K562 (cell line): ENCODE measurements around the gene NUP62. TPM values are rescaled to one million over a fixed set of nuclear protein-coding genes. Genes with fewer than 3 reads are reported as not detected.

ENCODE experiments used
- ATAC-seq: fragments of 200-7000 bp; cut with Tn5 transposase; 3 replicates; pipeline ENCODE4 v1.9.1; 2020; ENCODE audit warnings: moderate library complexity
- BruUV-seq: library from RNA; stranded (reverse); fragments of 400-500 nt; replicated peaks from 2 replicates; lab custom pipeline; 2021; lab: Mats Ljungman, UMichigan
- CTCF ChIA-PET: fragments of 300-600 bp; formaldehyde crosslinking; extraction: SDS; loops from one replicate; lab custom pipeline; 2021; ENCODE audit warnings: low intra/inter-chr PET ratio; lab: Yijun Ruan, JAX
- POLR2A ChIA-PET: fragments of 300-600, 350-650 bp; sonication (Branson Sonifier 250); formaldehyde crosslinking; extraction: SDS; loops from one replicate; lab custom pipeline; 2021; ENCODE audit warnings: antibody characterized with exemption, inconsistent platforms; lab: Yijun Ruan, JAX
- DNase-seq, 4 experiments: peaks; one replicate each; pipeline versions ENCODE4 v3.0.0 to v3.0.0-alpha.2; 2011 to 2018; ENCODE audit warnings: low spot score in 3 of 4, mixed read lengths in 3 of 4; ENCODE audit errors: extremely low read depth in 1 of 4
- FAIRE-seq: peaks from 2 replicates; lab custom pipeline; 2011; peaks lifted over from hg19 to GRCh38; lab: Jason Lieb, UNC
- H2AFZ ChIP-seq: 2 replicates; pipeline ENCODE4 v1.6.0; 2011; ENCODE audit warnings: low read depth, low read length, control low read depth, inconsistent platforms
- H3K27ac ChIP-seq: fragments of 200-600 bp; 3 replicates; pipeline ENCODE4 v1.8.0; 2011; ENCODE audit warnings: low read depth, mild to moderate bottlenecking, control low read depth, inconsistent platforms, low read length, moderate library complexity, mixed read lengths; ENCODE audit errors: extremely low read depth
- H3K27me3 ChIP-seq, 2 experiments: fragments of 300-600 bp in 1 of 2; 2 replicates in 1 of 2; 3 replicates in 1 of 2; pipeline versions ENCODE4 v1.6.0 to v1.8.0; 2011; ENCODE audit warnings: inconsistent platforms in 2 of 2, low read length in 2 of 2, mild to moderate bottlenecking in 1 of 2, mixed read lengths in 1 of 2, moderate library complexity in 1 of 2; ENCODE audit not compliant: control insufficient read depth in 2 of 2, insufficient read depth in 2 of 2
- H3K36me3 ChIP-seq: fragments of 300-600 bp; 3 replicates; pipeline ENCODE4 v1.8.0; 2011; ENCODE audit warnings: mild to moderate bottlenecking, low read length, inconsistent platforms; ENCODE audit not compliant: control insufficient read depth, insufficient read depth
- H3K4me1 ChIP-seq, 2 experiments: fragments of 200-600 bp in 1 of 2; replicated peaks in 1 of 2; 2 replicates in 1 of 2; 3 replicates in 1 of 2; pipeline versions ENCODE4 v1.5.1 to v1.8.0; 2011; ENCODE audit warnings: inconsistent platforms in 2 of 2, low read length in 2 of 2, mild to moderate bottlenecking in 1 of 2, mixed read lengths in 1 of 2, moderate library complexity in 1 of 2; ENCODE audit not compliant: control insufficient read depth in 2 of 2, insufficient read depth in 2 of 2
- H3K4me2 ChIP-seq: 2 replicates; pipeline ENCODE4 v1.6.1; 2011; ENCODE audit warnings: low read length, control low read depth, inconsistent platforms, mixed read lengths; ENCODE audit not compliant: insufficient read depth
- H3K4me3 ChIP-seq: fragments of 200-600 bp; sonication (generic), shearing (Covaris generic); 2 replicates; pipeline ENCODE4 v1.5.1; 2016; ENCODE audit warnings: control low read depth, inconsistent platforms
- H3K79me2 ChIP-seq: fragments of 200-600 bp; 3 replicates; pipeline ENCODE4 v1.8.0; 2011; ENCODE audit warnings: low read length, inconsistent platforms; ENCODE audit not compliant: control insufficient read depth, insufficient read depth
- H3K9ac ChIP-seq, 2 experiments: 2 replicates each; pipeline versions ENCODE4 v1.6.0 to v1.6.1; 2011; ENCODE audit warnings: low read depth in 2 of 2, low read length in 2 of 2, control low read depth in 1 of 2, inconsistent platforms in 1 of 2, mild to moderate bottlenecking in 1 of 2, mixed read lengths in 1 of 2; ENCODE audit not compliant: insufficient read depth in 1 of 2
- H3K9me1 ChIP-seq: one replicate; pipeline ENCODE4 v1.6.0; 2011; ENCODE audit warnings: inconsistent platforms, mild to moderate bottlenecking, low read length, moderate library complexity; ENCODE audit not compliant: control insufficient read depth, insufficient read depth
- H3K9me3 ChIP-seq: replicated peaks from 2 replicates; pipeline ENCODE4 v1.5.1; 2011; ENCODE audit warnings: low read depth, low read length, inconsistent platforms; ENCODE audit not compliant: control insufficient read depth, insufficient read depth
- H4K20me1 ChIP-seq: replicated peaks from 2 replicates; pipeline ENCODE4 v1.6.1; 2011; ENCODE audit warnings: low read length, inconsistent platforms, mixed read lengths; ENCODE audit not compliant: control insufficient read depth, insufficient read depth
- ATF1 ChIP-seq, 2 experiments: fragments of 450-650 bp in 1 of 2; IDR thresholded peaks; 2 replicates each; pipeline ENCODE4 v1.6.1; 2016; ENCODE audit warnings: missing compliant biosample characterization in 1 of 2, missing genetic modification characterization in 1 of 2
- ATF7 ChIP-seq: fragments of 450-650 bp; IDR thresholded peaks from 2 replicates; pipeline ENCODE4 v1.7.1; 2014; ENCODE audit warnings: mild to moderate bottlenecking, moderate library complexity
- CCNT2 ChIP-seq: IDR thresholded peaks from 2 replicates; pipeline ENCODE4 v1.6.1; 2011; ENCODE audit warnings: borderline replicate concordance, low read depth, mild to moderate bottlenecking, moderate library complexity, mixed read lengths, low read length; ENCODE audit not compliant: insufficient read length; ENCODE audit errors: extremely low read depth
- CREB5 ChIP-seq: fragments of 250-450 bp; sonication (Bioruptor Pico); IDR thresholded peaks from 2 replicates; pipeline ENCODE4 v1.5.0; 2020; ENCODE audit warnings: mild to moderate bottlenecking
- CTCF ChIP-seq, 3 experiments: IDR thresholded peaks in 2 of 3; conservative IDR thresholded peaks in 1 of 3; 2 replicates each; pipeline ENCODE4 v1.5.1; 2011 to 2012; ENCODE audit warnings: low read length in 3 of 3, mild to moderate bottlenecking in 3 of 3, control low read depth in 2 of 3, improper control_type of control experiment in 1 of 3, inconsistent platforms in 1 of 3, low read depth in 1 of 3, mixed read lengths in 1 of 3, moderate library complexity in 1 of 3; ENCODE audit not compliant: insufficient read depth in 2 of 3
- DMBX1 ChIP-seq: fragments of 250-450 bp; sonication (Bioruptor Pico); IDR thresholded peaks from 2 replicates; pipeline ENCODE4 v1.8.0; 2022; ENCODE audit warnings: inconsistent platforms, mild to moderate bottlenecking, moderate library complexity, borderline replicate concordance
- GABPB2 ChIP-seq: fragments of 250-450 bp; sonication (Bioruptor Pico); conservative IDR thresholded peaks from 2 replicates; pipeline ENCODE4 v1.5.1; 2021; ENCODE audit warnings: mild to moderate bottlenecking
- GATAD2A ChIP-seq: fragments of 450-650 bp; IDR thresholded peaks from 2 replicates; pipeline ENCODE4 v1.6.1; 2017
- ILK ChIP-seq: fragments of 450-650 bp; IDR thresholded peaks from 2 replicates; pipeline ENCODE4 v1.6.1; 2016; ENCODE audit warnings: missing genetic modification characterization, low read depth, mild to moderate bottlenecking, missing compliant biosample characterization, moderate library complexity, borderline replicate concordance
- SMC3 ChIP-seq: conservative IDR thresholded peaks from 2 replicates; pipeline ENCODE4 v1.6.1; 2011; ENCODE audit warnings: low read depth, low read length, improper control_type of control experiment; ENCODE audit not compliant: insufficient read depth
- SNAPC5 ChIP-seq: fragments of 250-450 bp; sonication (Bioruptor Pico); IDR thresholded peaks from 2 replicates; pipeline ENCODE4 v1.8.0; 2021; ENCODE audit warnings: moderate library complexity, mild to moderate bottlenecking, inconsistent platforms
- SRF ChIP-seq, 2 experiments: fragments of 250-450, 450-650 bp in 1 of 2; sonication (Bioruptor Pico) in 1 of 2; sonication (generic) in 1 of 2; formaldehyde crosslinking; IDR thresholded peaks; 2 replicates each; pipeline versions ENCODE4 v1.5.0 to v1.5.1; 2020 to 2022; ENCODE audit warnings: mild to moderate bottlenecking in 1 of 2, missing genetic modification reagents in 1 of 2
- TAF1 ChIP-seq: IDR thresholded peaks from 2 replicates; pipeline ENCODE4 v1.6.1; 2011; ENCODE audit warnings: mild to moderate bottlenecking, low read length, moderate library complexity; ENCODE audit not compliant: insufficient read depth, control insufficient read depth, severe bottlenecking; ENCODE audit errors: extremely low read depth
- WHSC1 ChIP-seq: IDR thresholded peaks from one replicate; pipeline ENCODE4 v1.6.1; 2012; ENCODE audit warnings: low read length, control low read depth, inconsistent platforms
- ZBTB17 ChIP-seq: fragments of 450-650 bp; formaldehyde crosslinking; IDR thresholded peaks from 2 replicates; pipeline ENCODE4 v1.4.0; 2020; ENCODE audit warnings: mild to moderate bottlenecking
- ZFP1 ChIP-seq: fragments of 450-650 bp; formaldehyde crosslinking; IDR thresholded peaks from 2 replicates; pipeline ENCODE4 v1.4.0; 2020; ENCODE audit warnings: mild to moderate bottlenecking, mixed read lengths
- ZNF668 ChIP-seq: fragments of 250-450 bp; sonication (Bioruptor Pico); IDR thresholded peaks from 2 replicates; pipeline ENCODE4 v1.8.0; 2022; ENCODE audit warnings: mild to moderate bottlenecking, inconsistent platforms
- WGBS: fragments of 100-300 bp; shearing (Covaris generic); methylation state at CpG from one replicate; pipeline ENCODE4 v1.1.6; 2016; ENCODE audit warnings: low coverage, mixed read lengths; ENCODE audit not compliant: insufficient coverage; ENCODE audit errors: missing lambda C conversion rate; 5-methylcytosine and 5-hydroxymethylcytosine counted together
- in situ Hi-C: fragments of 300-500 bp; cut with MboI; formaldehyde crosslinking; loops from 4 replicates; pipeline ENCODE4 v1.15.0; 2018; ENCODE audit warnings: inconsistent platforms, mixed read lengths
- intact Hi-C: fragments of 100-400 bp; cut with micrococcal nuclease; formaldehyde crosslinking; loops from 2 replicates; pipeline ENCODE4 v1.14.2; 2022
- polyA plus RNA-seq, 8 experiments: library from polyadenylated mRNA; depleted of rRNA in 4 of 8; stranded (reverse) in 5 of 8; unstranded in 3 of 8; fragments of >200 nt; fragmentation: Nextera tagmentation in 2 of 8; fragmentation: Illumina TruSeq in 1 of 8; extraction: Ambion mirVana in 2 of 8; extraction: Trizol in 1 of 8; gene quantifications; 2 replicates each; pipeline versions ENCODE4 v1.2.1 to v1.2.3, GENCODE V29; 2011 to 2014; ENCODE audit warnings: inconsistent platforms in 1 of 8, missing spikeins in 1 of 8
- total RNA-seq, 7 experiments: library from RNA; depleted of rRNA in 6 of 7; stranded (reverse); fragments of >200 nt in 6 of 7; fragmentation: Illumina TruSeq in 2 of 7; extraction: Trizol in 2 of 7; gene quantifications; 2 replicates each; pipeline versions ENCODE4 v1.2.1 to v1.2.3, GENCODE V29; 2011 to 2021; ENCODE audit warnings: low replicate concordance in 1 of 7

NUP62 gene
- total and polyA plus RNA-seq, 9 of the 15 experiments (the other 6 are each of a cell fraction or from before 2014, with no cell fraction given), result 16.9 to 109 (median 66.0) TPM

- ATAC-seq (peak; percentile 83), FAIRE-seq (no peak), DNase-seq (peak; percentile 73 to 99 (median 80))
- CTCF ChIA-PET, result no interaction called here
- in situ Hi-C loops, result loop anchor here (10.0 kb wide), 1 partner anchor 382 kb away; the partner anchor contains the start of gene RPS11
- Histone ChIP-seq H4K20me1 (no peaks in the 10 kb centered on the region), H3K4me2 (peak overlapping the region; percentile 99), H3K9ac (peak overlapping the region; percentile 98 to 99), H3K79me2 (peaks cover 35% of the 10 kb centered on the region), H3K4me3 (peak overlapping the region; percentile 84), H3K9me3 (no peaks in the 10 kb centered on the region), H3K27me3 (no peaks in the 10 kb centered on the region), H3K36me3 (peaks cover 50% of the 10 kb centered on the region; the same call in 2 of the 3 replicates), H3K4me1 (peaks cover 7 to 74% of the 10 kb centered on the region in 2 experiments; a peak in 4 of 5 replicates), H2AFZ (peak overlapping the region; percentile 97), H3K9me1 (no peaks in the 10 kb centered on the region), H3K27ac (peak overlapping the region; percentile 99)
- POLR2A ChIA-PET, result interaction anchor here (0.5 to 3.0 kb wide), 15 partner anchors 9 to 759 kb away, joined by 3 to 19 read pairs (median 3); partner anchors contain the start of genes ATF5 and NUP62
- 0% methylated on average over 43 of the region's 46 CpGs for WGBS
- no TSS peak for BruUV-seq
- intact Hi-C loops, result loop anchor here (1.0 to 10.0 kb wide), 2 partner anchors 7 to 162 kb away; no protein-coding TSS in a partner anchor
- no peak for TF ChIP-seq SMC3
- peak in 1 of 2 experiments; percentile 70; a peak in 1 of 4 replicates for TF ChIP-seq SRF (CRISPR knock-in tag; IDR thresholded peaks at IDR 0.05)
- TF ChIP-seq WHSC1, result no peak
- TF ChIP-seq CCNT2, result peak; percentile 46
- TF ChIP-seq ATF7, result peak; percentile 88
- peak; percentile 77 for TF ChIP-seq TAF1
- TF ChIP-seq ZNF668 (CRISPR knock-in tag), result no peak
- TF ChIP-seq ATF1 (CRISPR knock-in tag; IDR thresholded peaks at IDR 0.05), result 0 out of 2 replicates have a peak, but pooled peaks have one; percentile 58
- TF ChIP-seq ATF1 (tag; IDR thresholded peaks at IDR 0.05), result peak; percentile 97
- peak; percentile 48; the same call in 1 of the 2 replicates for TF ChIP-seq DMBX1 (CRISPR knock-in tag)
- no peak for TF ChIP-seq SNAPC5 (CRISPR knock-in tag)
- no peak for TF ChIP-seq CREB5
- no peak for TF ChIP-seq GABPB2
- peak; percentile 60; the same call in 1 of the 2 replicates for TF ChIP-seq GATAD2A
- 0 out of 2 replicates have a peak, but pooled peaks have one; percentile 14 for TF ChIP-seq ZBTB17 (CRISPR knock-in tag)
- TF ChIP-seq ILK (tag), result no peak
- no peak for TF ChIP-seq ZFP1
- no peak for TF ChIP-seq CTCF (IDR thresholded peaks at IDR 0.05 in 2 of 3, conservative IDR thresholded peaks at IDR 0.05 in 1 of 3; ENCODE audit: insufficient read depth in 2 of 3, low read depth in 1 of 3, low read length in 3 of 3)
Observed at GRCh38 chr19:49876422-49877019, 52.8 kb downstream of the NUP62 start.
